Uterus (tissue), 2 donors: Measurements from ENCODE around the gene ERCC6L2.

ENCODE experiments used
- CTCF ChIP-seq, 4 experiments: fragments of 200-600 bp in 2 of 4; fragments of 450-650 bp in 2 of 4; sonication (generic) in 2 of 4; IDR thresholded peaks; one replicate each; pipeline ENCODE4 v1.5.1; 2016 to 2019; ENCODE audit warnings: antibody characterized with exemption in 4 of 4, mild to moderate bottlenecking in 2 of 4, moderate library complexity in 1 of 4
- POLR2A ChIP-seq, 2 donors: fragments of 450-650 bp; IDR thresholded peaks; one replicate each; pipeline ENCODE4 v1.6.1; 2016; ENCODE audit warnings: antibody characterized with exemption in 2 of 2, mild to moderate bottlenecking in 1 of 2, moderate library complexity in 1 of 2

- TF ChIP-seq CTCF (IDR thresholded peaks at IDR 0.05) (no peak), POLR2A (IDR thresholded peaks at IDR 0.05) (no peak)
These were observed 26.7 kb upstream of the ERCC6L2 start for GRCh38 chr9:95848764-95849163.
